KMS-11 (cell line): ENCODE data around the gene CNTFR.

Source experiments
- H2AFZ ChIP-seq: fragments of 200-600 bp; sonication (generic); 2 replicates; pipeline ENCODE4 v1.6.1; 2016; ENCODE audit warnings: antibody characterized with exemption, mixed run types, low read depth
- H3K27ac ChIP-seq: fragments of 200-600 bp; sonication (generic); 2 replicates; pipeline ENCODE4 v1.6.1; 2016; ENCODE audit warnings: mild to moderate bottlenecking, mixed run types
- H3K27me3 ChIP-seq: fragments of 200-600 bp; sonication (generic); 2 replicates; pipeline ENCODE4 v1.6.1; 2017; ENCODE audit warnings: mild to moderate bottlenecking, low read depth, mixed run types, moderate library complexity; ENCODE audit not compliant: insufficient read depth
- H3K36me3 ChIP-seq: fragments of 200-600 bp; sonication (generic); 2 replicates; pipeline ENCODE4 v1.6.1; 2017; ENCODE audit warnings: mild to moderate bottlenecking, mixed run types; ENCODE audit not compliant: insufficient read depth
- H3K4me1 ChIP-seq: fragments of 200-600 bp; sonication (generic); 2 replicates; pipeline ENCODE4 v1.6.1; 2016; ENCODE audit warnings: mild to moderate bottlenecking, low read depth, mixed run types; ENCODE audit not compliant: poor library complexity, severe bottlenecking
- H3K4me2 ChIP-seq: fragments of 200-600 bp; sonication (generic); 2 replicates; pipeline ENCODE4 v1.7.0; 2016; ENCODE audit warnings: mild to moderate bottlenecking, mixed run types
- H3K4me3 ChIP-seq: fragments of 200-600 bp; sonication (generic); IDR thresholded peaks from 2 replicates; pipeline ENCODE4 v1.6.1; 2017; ENCODE audit warnings: low read depth, low read length, mixed read lengths; ENCODE audit not compliant: insufficient read depth
- H3K79me2 ChIP-seq: fragments of 200-600 bp; sonication (generic); 2 replicates; pipeline ENCODE4 v1.6.1; 2016; ENCODE audit warnings: low read depth, mixed run types; ENCODE audit not compliant: insufficient read depth
- H3K9ac ChIP-seq: fragments of 200-600 bp; sonication (generic); 2 replicates; pipeline ENCODE4 v1.6.1; 2016; ENCODE audit warnings: mild to moderate bottlenecking, mixed run types
- H4K20me1 ChIP-seq: fragments of 200-600 bp; sonication (generic); 2 replicates; pipeline ENCODE4 v1.6.1; 2016; ENCODE audit warnings: mild to moderate bottlenecking, mixed run types; ENCODE audit not compliant: insufficient read depth
- TF ChIP-seq, protein P1 (sequence below): fragments of 200-600 bp; sonication (generic); conservative IDR thresholded peaks from 2 replicates; pipeline ENCODE4 v1.6.1; 2017; ENCODE audit warnings: low read depth, mild to moderate bottlenecking, antibody characterized with exemption, low read length, moderate library complexity, mixed read lengths

CNTFR gene

GRCh38 chr9:34577400-34578240, 11.9 kb downstream of the CNTFR start:
- no peaks in the 10 kb centered on the region for H3K4me1 ChIP-seq
- no peak overlapping the region for H3K4me3 ChIP-seq
- peaks cover 56% of the 10 kb centered on the region for H3K27me3 ChIP-seq

DNA sequence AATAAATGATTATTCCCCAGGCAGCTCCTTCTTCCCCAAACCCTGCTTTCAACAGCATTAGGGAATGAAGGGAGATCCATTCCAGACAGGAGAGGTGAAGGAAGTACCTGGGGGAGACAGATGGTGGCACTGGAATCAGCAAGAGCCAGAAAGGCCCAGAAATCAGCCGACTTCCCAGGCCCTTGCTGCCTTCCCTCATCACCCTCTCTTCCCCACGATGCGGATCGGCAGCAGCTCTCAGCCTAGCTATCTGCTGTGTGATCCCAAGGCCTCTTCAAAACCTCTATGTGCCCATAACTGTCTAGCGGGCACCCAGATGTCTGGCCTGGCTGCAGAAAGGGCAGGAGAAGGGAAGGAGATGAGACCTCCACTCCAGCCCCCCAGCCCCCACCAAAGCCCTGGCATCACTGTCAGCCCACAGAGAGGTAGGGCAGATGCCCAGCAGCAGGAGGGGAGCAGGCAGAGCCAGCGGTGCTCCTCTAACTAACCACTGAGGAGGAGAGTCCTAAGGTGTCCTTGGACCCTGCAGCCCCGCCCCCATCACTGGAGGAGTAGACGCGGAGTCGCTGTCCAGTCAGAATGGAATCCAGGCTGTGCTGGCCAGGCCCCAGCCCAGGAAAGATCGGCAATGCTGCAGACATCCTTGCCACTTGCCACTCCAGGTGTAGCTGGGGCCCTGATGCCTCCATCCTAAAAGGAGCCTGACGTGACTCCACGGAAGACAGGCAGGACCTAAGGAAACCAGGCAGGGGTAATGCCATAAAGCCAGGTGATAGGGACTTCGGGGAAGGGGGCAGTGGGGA, 12.7 kb downstream of the CNTFR start:
- TF ChIP-seq, protein P1, sequence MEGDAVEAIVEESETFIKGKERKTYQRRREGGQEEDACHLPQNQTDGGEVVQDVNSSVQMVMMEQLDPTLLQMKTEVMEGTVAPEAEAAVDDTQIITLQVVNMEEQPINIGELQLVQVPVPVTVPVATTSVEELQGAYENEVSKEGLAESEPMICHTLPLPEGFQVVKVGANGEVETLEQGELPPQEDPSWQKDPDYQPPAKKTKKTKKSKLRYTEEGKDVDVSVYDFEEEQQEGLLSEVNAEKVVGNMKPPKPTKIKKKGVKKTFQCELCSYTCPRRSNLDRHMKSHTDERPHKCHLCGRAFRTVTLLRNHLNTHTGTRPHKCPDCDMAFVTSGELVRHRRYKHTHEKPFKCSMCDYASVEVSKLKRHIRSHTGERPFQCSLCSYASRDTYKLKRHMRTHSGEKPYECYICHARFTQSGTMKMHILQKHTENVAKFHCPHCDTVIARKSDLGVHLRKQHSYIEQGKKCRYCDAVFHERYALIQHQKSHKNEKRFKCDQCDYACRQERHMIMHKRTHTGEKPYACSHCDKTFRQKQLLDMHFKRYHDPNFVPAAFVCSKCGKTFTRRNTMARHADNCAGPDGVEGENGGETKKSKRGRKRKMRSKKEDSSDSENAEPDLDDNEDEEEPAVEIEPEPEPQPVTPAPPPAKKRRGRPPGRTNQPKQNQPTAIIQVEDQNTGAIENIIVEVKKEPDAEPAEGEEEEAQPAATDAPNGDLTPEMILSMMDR = no peak
- Histone ChIP-seq H3K27ac (no peak overlapping the region), H3K36me3 (no peaks in the 10 kb centered on the region), H3K79me2 (no peaks in the 10 kb centered on the region), H3K27me3 (peaks cover 59% of the 10 kb centered on the region), H3K9ac (no peak overlapping the region), H3K4me2 (no peak overlapping the region), H4K20me1 (no peaks in the 10 kb centered on the region), H3K4me1 (no peaks in the 10 kb centered on the region), H2AFZ (no peak overlapping the region), H3K4me3 (no peak overlapping the region)

More at GRCh38 chr9:34577400-34578240, 11.9 kb downstream of the CNTFR start:
- H3K36me3 ChIP-seq = no peaks in the 10 kb centered on the region
- H4K20me1 ChIP-seq = no peaks in the 10 kb centered on the region
- no peak overlapping the region for H3K9ac ChIP-seq
- no peak overlapping the region for H3K27ac ChIP-seq
- H3K4me2 ChIP-seq = no peak overlapping the region
- H2AFZ ChIP-seq = no peak overlapping the region
- TF ChIP-seq, protein P1 = no peak
- no peaks in the 10 kb centered on the region for H3K79me2 ChIP-seq

DNA sequence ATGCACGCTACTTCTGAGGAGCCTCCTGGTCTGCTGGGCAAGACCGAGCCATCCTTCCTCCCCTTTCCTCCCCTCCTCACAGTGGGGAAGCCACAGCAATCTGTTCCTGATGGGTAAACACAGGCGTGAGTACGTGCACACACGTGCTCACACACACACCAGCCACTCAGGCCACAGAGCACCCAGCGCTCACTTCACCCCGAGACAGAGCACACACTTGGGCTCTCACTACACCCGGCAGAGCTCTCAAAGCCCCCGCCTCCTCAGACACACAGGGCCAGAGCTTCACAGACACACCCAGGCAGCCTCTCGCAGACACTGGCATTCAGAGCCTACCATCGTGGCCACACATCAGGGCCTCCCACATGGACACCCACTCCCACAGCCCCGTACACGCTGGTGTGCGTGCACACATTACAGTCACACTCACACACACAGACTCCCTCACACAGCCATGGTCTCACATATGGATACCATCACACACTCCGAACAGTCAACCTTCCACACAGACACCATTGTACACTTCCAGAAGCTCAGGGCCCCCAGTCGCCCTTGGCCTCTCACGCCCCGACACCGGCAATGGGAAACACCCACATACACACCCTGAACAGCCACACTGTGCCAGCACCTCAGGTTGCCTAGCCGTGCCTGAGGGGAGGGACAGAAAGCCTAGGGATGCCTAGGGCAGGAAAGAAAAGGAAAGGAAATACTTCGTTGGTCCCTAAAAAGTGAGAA, 13.5 kb downstream of the CNTFR start:
- H3K4me2 ChIP-seq = no peak overlapping the region
- no peak overlapping the region for H3K9ac ChIP-seq
- H4K20me1 ChIP-seq = no peaks in the 10 kb centered on the region
- TF ChIP-seq, protein P1 = no peak
- peaks cover 62% of the 10 kb centered on the region for H3K27me3 ChIP-seq
- no peak overlapping the region for H3K4me3 ChIP-seq
- no peak overlapping the region for H2AFZ ChIP-seq
- no peak overlapping the region for H3K27ac ChIP-seq
- H3K4me1 ChIP-seq = no peaks in the 10 kb centered on the region
- H3K79me2 ChIP-seq = no peaks in the 10 kb centered on the region
- no peaks in the 10 kb centered on the region for H3K36me3 ChIP-seq

GRCh38 chr9:34575241-34575640, 14.3 kb downstream of the CNTFR start:
- Histone ChIP-seq H3K36me3 (no peaks in the 10 kb centered on the region), H3K4me3 (no peak overlapping the region), H3K27me3 (peaks cover 62% of the 10 kb centered on the region), H3K79me2 (no peaks in the 10 kb centered on the region), H2AFZ (no peak overlapping the region), H3K4me2 (no peak overlapping the region), H4K20me1 (no peaks in the 10 kb centered on the region), H3K27ac (no peak overlapping the region), H3K4me1 (no peaks in the 10 kb centered on the region), H3K9ac (no peak overlapping the region)
- TF ChIP-seq, protein P1 = no peak
